ENCODE results near the gene NFKB1.

The NFKB1 gene

GRCh38 chr4:102529977-102530376 lies 28.8 kb downstream of the NFKB1 start:
- H3K36me3 ChIP-seq (replicated peaks): no peaks in the 10 kb centered on the region
- peaks cover 11% of the 10 kb centered on the region for H3K4me1 ChIP-seq
- H3K9me3 ChIP-seq: no peaks in the 10 kb centered on the region
- DNase-seq (ENCODE audit: low spot score in 2 of 2): no peak
- no peak overlapping the region for H3K4me3 ChIP-seq
- in situ Hi-C loops (cut with MboI; ENCODE audit: low sequenced_read_pairs): no loop called here
- no peaks in the 10 kb centered on the region for H3K27me3 ChIP-seq (ENCODE audit: low read depth)

DNA sequence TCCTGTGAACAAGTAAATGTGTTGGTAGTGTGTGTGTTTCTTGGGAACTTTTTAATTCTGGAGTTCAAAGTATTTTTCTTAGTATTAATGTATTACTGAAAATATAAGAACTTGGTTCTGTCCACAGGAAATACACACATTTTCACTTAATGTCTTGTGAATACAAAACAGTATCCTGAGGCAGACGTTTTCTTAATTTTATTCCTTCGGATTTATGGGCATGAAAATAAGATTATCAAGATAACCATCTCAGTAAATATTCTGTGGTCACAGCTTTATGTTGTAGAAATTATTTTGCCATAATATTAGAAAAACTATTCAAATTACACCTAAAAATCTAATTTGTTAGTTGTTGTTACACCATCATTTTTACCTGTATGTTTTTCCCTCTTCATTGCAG lies 29.8 kb downstream of the NFKB1 start:
- in situ Hi-C loops (cut with MboI; ENCODE audit: low sequenced_read_pairs): no loop called here
- peaks cover 11% of the 10 kb centered on the region for H3K4me1 ChIP-seq

DNA sequence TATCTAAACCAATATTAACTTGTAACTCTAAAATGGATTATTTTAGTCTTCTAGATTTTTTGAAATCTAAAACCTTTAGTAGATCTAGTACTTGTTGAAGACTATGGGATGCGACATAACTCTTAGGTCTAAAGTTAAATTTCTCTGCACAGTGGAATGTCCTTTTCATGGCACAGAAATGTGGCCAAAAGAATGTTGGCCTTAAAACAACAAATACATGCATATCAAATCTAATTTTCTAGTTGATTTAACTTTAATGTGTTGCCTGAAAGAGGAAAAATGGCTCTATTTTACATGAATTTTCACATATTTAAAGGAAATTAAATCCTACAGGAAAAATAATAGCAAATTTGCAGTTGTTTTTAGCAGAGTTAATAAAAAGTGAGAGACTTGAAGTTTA lies 30.3 kb downstream of the NFKB1 start:
- Histone ChIP-seq H3K36me3 (replicated peaks) (no peaks in the 10 kb centered on the region), H3K9me3 (no peaks in the 10 kb centered on the region), H3K4me3 (no peak overlapping the region), H3K4me1 (peaks cover 11% of the 10 kb centered on the region), H3K27me3 (ENCODE audit: low read depth) (no peaks in the 10 kb centered on the region)
- in situ Hi-C loops (cut with MboI; ENCODE audit: low sequenced_read_pairs): no loop called here
- no peak for DNase-seq (ENCODE audit: low spot score in 2 of 2)

More for the DNA sequence above, 29.8 kb downstream of the NFKB1 start:
- H3K27me3 ChIP-seq (ENCODE audit: low read depth): no peaks in the 10 kb centered on the region
- no peaks in the 10 kb centered on the region for H3K36me3 ChIP-seq (replicated peaks)
- no peaks in the 10 kb centered on the region for H3K9me3 ChIP-seq
- no peak for DNase-seq (ENCODE audit: low spot score in 2 of 2)
- no peak overlapping the region for H3K4me3 ChIP-seq

DNA sequence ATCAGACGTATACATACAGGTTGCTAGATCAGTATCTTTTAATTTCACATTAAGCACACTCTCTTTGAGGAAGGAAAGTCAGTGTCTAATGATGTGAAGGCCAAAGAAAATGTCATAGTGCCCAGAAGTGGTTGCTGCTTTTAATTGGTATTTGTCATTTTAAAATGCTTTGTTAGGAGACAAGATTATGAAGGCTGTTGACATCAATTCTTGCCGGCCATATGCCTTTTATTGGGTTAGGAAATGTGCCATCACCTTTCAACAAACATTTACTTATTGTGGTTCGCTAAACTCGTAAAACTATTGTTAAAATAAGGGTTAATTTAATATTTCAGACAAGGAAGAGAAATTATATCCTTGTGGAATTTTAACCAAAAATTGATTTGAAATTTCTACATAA lies 32.2 kb downstream of the NFKB1 start:
- H3K9me3 ChIP-seq: no peaks in the 10 kb centered on the region
- H3K36me3 ChIP-seq (replicated peaks): no peaks in the 10 kb centered on the region
- H3K27me3 ChIP-seq (ENCODE audit: low read depth): no peaks in the 10 kb centered on the region
- DNase-seq (ENCODE audit: low spot score in 2 of 2): no peak
- no peak overlapping the region for H3K4me3 ChIP-seq
- peaks cover 3% of the 10 kb centered on the region for H3K4me1 ChIP-seq
- in situ Hi-C loops (cut with MboI; ENCODE audit: low sequenced_read_pairs): no loop called here

DNA sequence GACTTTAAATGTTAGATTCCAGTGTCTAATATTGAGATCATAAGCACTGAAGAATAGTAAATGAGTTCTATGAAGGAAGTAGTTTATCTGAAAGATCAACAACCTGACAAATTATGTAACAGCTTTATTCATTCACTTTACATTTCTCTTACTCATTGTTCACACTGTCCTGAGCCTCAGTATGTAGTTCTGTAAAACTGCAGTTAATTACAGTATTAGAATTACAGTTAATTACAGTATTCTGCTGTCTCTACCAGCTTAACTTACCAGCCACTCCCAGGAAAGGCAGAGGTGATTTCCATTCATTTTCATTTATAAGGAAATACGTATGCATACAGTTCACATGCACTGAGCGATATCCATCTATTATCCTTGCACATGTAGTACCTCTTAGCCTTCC lies 32.7 kb downstream of the NFKB1 start:
- H3K36me3 ChIP-seq (replicated peaks): no peaks in the 10 kb centered on the region
- in situ Hi-C loops (cut with MboI; ENCODE audit: low sequenced_read_pairs): no loop called here

GRCh38 chr4:102534845-102535244 lies 33.7 kb downstream of the NFKB1 start:
- in situ Hi-C loops (cut with MboI; ENCODE audit: low sequenced_read_pairs): no loop called here
- no peaks in the 10 kb centered on the region for H3K4me1 ChIP-seq
- no peaks in the 10 kb centered on the region for H3K9me3 ChIP-seq
- H3K36me3 ChIP-seq (replicated peaks): no peaks in the 10 kb centered on the region
- no peaks in the 10 kb centered on the region for H3K27me3 ChIP-seq (ENCODE audit: low read depth)
- no peak overlapping the region for H3K4me3 ChIP-seq
- no peak for DNase-seq (ENCODE audit: low spot score in 2 of 2)

More for the DNA sequence above, 32.7 kb downstream of the NFKB1 start:
- H3K9me3 ChIP-seq: no peaks in the 10 kb centered on the region
- H3K4me1 ChIP-seq: no peaks in the 10 kb centered on the region
- H3K4me3 ChIP-seq: no peak overlapping the region
- DNase-seq (ENCODE audit: low spot score in 2 of 2): no peak
- H3K27me3 ChIP-seq (ENCODE audit: low read depth): no peaks in the 10 kb centered on the region

- Histone ChIP-seq H3K4me1 (no peaks in the 10 kb centered on the region), H3K4me3 (no peak overlapping the region), H3K9me3 (no peaks in the 10 kb centered on the region), H3K36me3 (replicated peaks) (no peaks in the 10 kb centered on the region), H3K27me3 (ENCODE audit: low read depth) (no peaks in the 10 kb centered on the region)
- DNase-seq (ENCODE audit: low spot score in 2 of 2): no peak
- in situ Hi-C loops (cut with MboI; ENCODE audit: low sequenced_read_pairs): no loop called here
Measured at GRCh38 chr4:102535398-102536082, 34.4 kb downstream of the NFKB1 start.

- Histone ChIP-seq H3K27me3 (ENCODE audit: low read depth) (no peaks in the 10 kb centered on the region), H3K36me3 (replicated peaks) (no peaks in the 10 kb centered on the region), H3K4me3 (no peak overlapping the region), H3K4me1 (no peaks in the 10 kb centered on the region), H3K9me3 (no peaks in the 10 kb centered on the region)
- DNase-seq (ENCODE audit: low spot score in 2 of 2): no peak
- in situ Hi-C loops (cut with MboI; ENCODE audit: low sequenced_read_pairs): no loop called here
Measured at GRCh38 chr4:102536768-102537167, 35.6 kb downstream of the NFKB1 start.

DNA sequence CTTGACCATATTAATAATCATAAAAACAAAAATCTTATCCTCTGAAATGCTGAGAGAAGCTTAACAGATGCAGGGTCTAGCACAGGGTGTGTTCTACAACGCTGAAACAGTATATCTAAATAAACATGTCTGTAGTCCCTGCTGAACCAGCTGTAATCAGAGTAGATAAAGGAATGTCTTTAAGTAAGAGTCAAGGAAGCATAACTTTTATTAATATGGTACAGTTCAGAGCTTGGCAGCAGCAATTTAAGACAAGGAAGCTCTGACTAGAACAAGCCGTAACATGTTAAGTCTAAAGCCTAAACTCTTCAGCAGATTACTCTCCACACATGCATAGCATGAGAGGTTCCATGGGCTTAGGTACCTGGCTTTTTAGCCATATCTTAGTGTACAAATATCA lies 36.1 kb downstream of the NFKB1 start:
- DNase-seq (ENCODE audit: low spot score in 2 of 2): no peak
- Histone ChIP-seq H3K4me3 (no peak overlapping the region), H3K27me3 (ENCODE audit: low read depth) (no peaks in the 10 kb centered on the region), H3K9me3 (no peaks in the 10 kb centered on the region), H3K36me3 (replicated peaks) (no peaks in the 10 kb centered on the region), H3K4me1 (no peaks in the 10 kb centered on the region)
- in situ Hi-C loops (cut with MboI; ENCODE audit: low sequenced_read_pairs): no loop called here

GRCh38 chr4:102541697-102542096 lies 40.5 kb downstream of the NFKB1 start:
- Histone ChIP-seq H3K4me3 (no peak overlapping the region), H3K9me3 (no peaks in the 10 kb centered on the region), H3K4me1 (no peaks in the 10 kb centered on the region), H3K36me3 (replicated peaks) (no peaks in the 10 kb centered on the region), H3K27me3 (ENCODE audit: low read depth) (no peaks in the 10 kb centered on the region)
- in situ Hi-C loops (cut with MboI; ENCODE audit: low sequenced_read_pairs): no loop called here
- no peak for DNase-seq (ENCODE audit: low spot score in 2 of 2)

GRCh38 chr4:102543030-102543928 lies 42.1 kb downstream of the NFKB1 start:
- no peaks in the 10 kb centered on the region for H3K27me3 ChIP-seq (ENCODE audit: low read depth)
- in situ Hi-C loops (cut with MboI; ENCODE audit: low sequenced_read_pairs): no loop called here
- no peaks in the 10 kb centered on the region for H3K9me3 ChIP-seq
- DNase-seq (ENCODE audit: low spot score in 2 of 2): no peak
- H3K4me1 ChIP-seq: no peaks in the 10 kb centered on the region
- H3K4me3 ChIP-seq: no peak overlapping the region
- H3K36me3 ChIP-seq (replicated peaks): no peaks in the 10 kb centered on the region

DNA sequence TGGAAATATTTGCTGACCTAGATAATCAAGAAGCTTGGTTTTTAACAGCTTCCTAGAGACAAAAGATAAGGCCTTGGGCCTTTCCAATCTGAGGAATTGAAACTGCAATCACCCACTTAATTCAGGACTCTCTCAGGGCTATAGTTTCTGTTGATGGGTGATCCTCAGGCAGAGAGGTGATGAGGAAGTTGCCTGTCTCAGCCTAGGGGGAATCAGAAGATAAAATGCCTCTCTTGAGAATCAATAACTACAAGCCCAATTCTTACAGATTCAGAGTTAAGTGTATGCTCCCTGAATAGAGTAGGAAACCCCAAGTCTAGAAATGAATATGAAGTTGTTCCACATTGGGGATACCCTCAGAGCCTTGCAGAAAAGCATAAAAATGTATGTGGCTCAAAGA lies 45.5 kb downstream of the NFKB1 start:
- H3K27me3 ChIP-seq (ENCODE audit: low read depth): no peaks in the 10 kb centered on the region
- no peaks in the 10 kb centered on the region for H3K36me3 ChIP-seq (replicated peaks)
- peaks cover 6% of the 10 kb centered on the region for H3K4me1 ChIP-seq
- in situ Hi-C loops (cut with MboI; ENCODE audit: low sequenced_read_pairs): no loop called here
- DNase-seq (ENCODE audit: low spot score in 2 of 2): no peak
- H3K4me3 ChIP-seq: no peak overlapping the region
- no peaks in the 10 kb centered on the region for H3K9me3 ChIP-seq

DNA sequence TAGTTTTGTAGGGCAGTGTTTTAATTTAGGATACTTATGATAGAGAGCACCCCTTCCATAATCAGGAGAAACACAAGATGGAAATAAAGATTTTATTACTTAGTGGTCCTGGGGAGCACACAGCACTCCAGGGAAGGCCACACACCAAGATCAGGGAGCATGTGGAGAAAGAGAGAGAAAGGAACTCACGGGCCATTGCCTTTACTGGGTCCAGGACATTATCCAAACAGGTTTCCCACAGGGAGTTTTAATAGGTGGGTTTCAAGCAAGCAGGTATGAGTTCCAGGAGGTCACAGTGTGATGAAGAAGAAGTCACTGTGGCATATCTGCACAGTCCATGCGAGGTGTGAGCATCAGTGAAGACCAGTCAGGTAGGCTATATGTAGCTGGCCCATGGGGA lies 46.8 kb downstream of the NFKB1 start:
- Histone ChIP-seq H3K4me1 (peaks cover 19% of the 10 kb centered on the region), H3K4me3 (no peak overlapping the region), H3K27me3 (ENCODE audit: low read depth) (no peaks in the 10 kb centered on the region), H3K36me3 (replicated peaks) (no peaks in the 10 kb centered on the region), H3K9me3 (no peaks in the 10 kb centered on the region)
- in situ Hi-C loops (cut with MboI; ENCODE audit: low sequenced_read_pairs): no loop called here
- no peak for DNase-seq (ENCODE audit: low spot score in 2 of 2)

DNA sequence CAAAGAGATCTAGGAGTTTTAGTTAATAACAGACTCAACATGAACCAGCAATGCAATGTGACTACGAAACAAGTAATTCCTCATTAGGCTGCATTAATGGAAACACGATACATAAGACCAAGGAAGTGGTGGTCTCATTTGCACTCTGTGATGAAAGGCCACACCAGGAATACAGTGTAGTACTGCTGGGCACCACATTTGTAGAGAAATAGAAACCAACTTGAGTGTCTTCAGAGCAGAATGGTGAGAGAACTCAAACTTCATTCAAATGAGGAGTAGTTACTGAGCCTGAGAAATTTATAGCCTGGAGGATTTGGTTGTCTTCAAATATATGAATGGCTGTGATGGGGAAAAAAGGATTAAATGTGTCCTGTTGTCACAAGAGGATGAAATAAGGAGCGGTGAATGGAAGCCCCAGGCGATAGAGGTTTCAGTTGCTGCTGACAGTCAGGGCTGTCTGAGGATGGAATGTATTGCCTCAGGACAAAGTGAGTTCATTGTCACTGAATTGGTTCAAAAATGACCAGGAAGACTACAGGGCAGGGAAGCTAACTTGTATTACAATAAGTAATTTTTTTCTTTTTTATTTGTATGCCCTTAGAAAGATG lies 50.9 kb downstream of the NFKB1 start:
- DNase-seq (ENCODE audit: low spot score in 2 of 2): peak; percentile 76 to 81
- peaks cover 23% of the 10 kb centered on the region for H3K4me1 ChIP-seq
- no peaks in the 10 kb centered on the region for H3K36me3 ChIP-seq (replicated peaks)
- no peak overlapping the region for H3K4me3 ChIP-seq
- H3K27me3 ChIP-seq (ENCODE audit: low read depth): no peaks in the 10 kb centered on the region
- in situ Hi-C loops (cut with MboI; ENCODE audit: low sequenced_read_pairs): no loop called here
- H3K9me3 ChIP-seq: no peaks in the 10 kb centered on the region
